ENCODE measurements around the gene FXR2. TPM values are rescaled to one million over a fixed set of nuclear protein-coding genes. Genes with fewer than 3 reads are reported as not detected.

Gene FXR2
- total RNA-seq, 2 experiments from 2014 or later = 18.8 to 21.7 TPM

Other genes starting within 250 kb of the FXR2 start
- 10 to 100 TPM in 1 of 2 experiments, 1 to 10 TPM in 1; 9.9 to 10.0 TPM for gene TNK1, start 233.8 kb downstream of the FXR2 start, total RNA-seq
- gene PLSCR3, start 220.4 kb downstream of the FXR2 start, total RNA-seq = 10 to 100 TPM; 38.1 TPM
- gene TMEM256, start 210.8 kb downstream of the FXR2 start, total RNA-seq = 10 to 100 TPM; 27.1 to 29.1 TPM
- gene NLGN2, start 207.1 kb downstream of the FXR2 start, total RNA-seq = 10 to 100 TPM; 12.9 to 15.7 TPM
- not detected for gene SPEM1, start 194.6 kb downstream of the FXR2 start, total RNA-seq
- gene SPEM2, start 189.3 kb downstream of the FXR2 start, total RNA-seq = not detected
- not detected for gene SPEM3, start 186.0 kb downstream of the FXR2 start, total RNA-seq
- gene TMEM102, start 179.5 kb downstream of the FXR2 start, total RNA-seq = 10 to 100 TPM; 13.2 to 15.3 TPM
- gene FGF11, start 175.4 kb downstream of the FXR2 start, total RNA-seq = 1 to 10 TPM; 1.7 TPM
- gene CHRNB1, start 169.8 kb downstream of the FXR2 start, total RNA-seq = 1 to 10 TPM; 3.0 to 4.5 TPM
- gene ZBTB4, start 135.3 kb downstream of the FXR2 start, total RNA-seq = 10 to 100 TPM; 61.6 to 62.7 TPM
- not detected for gene SLC35G6, start 133.5 kb downstream of the FXR2 start, total RNA-seq
- gene POLR2A, start 130.5 kb downstream of the FXR2 start, total RNA-seq = 100 to 1,000 TPM; 508 to 546 TPM
- 10 to 100 TPM; 11.3 to 13.1 TPM for gene TNFSF12, start 65.8 kb downstream of the FXR2 start, total RNA-seq
- gene TNFSF13, start 56.1 kb downstream of the FXR2 start, total RNA-seq = 1 to 10 TPM in 1 of 2 experiments, under 1 TPM in 1; 0.64 to 1.1 TPM
- 10 to 100 TPM; 31.9 to 35.9 TPM for gene SENP3, start 53.0 kb downstream of the FXR2 start, total RNA-seq
- under 1 TPM in 1 of 2 experiments, not detected in 1; 0.62 TPM for gene CD68, start 35.3 kb downstream of the FXR2 start, total RNA-seq
- 10 to 100 TPM; 16.6 to 17.2 TPM for gene MPDU1, start 31.0 kb downstream of the FXR2 start, total RNA-seq
- not detected for gene SOX15, start 24.8 kb downstream of the FXR2 start, total RNA-seq
- gene SAT2, start 12.9 kb upstream of the FXR2 start, total RNA-seq = 10 to 100 TPM; 68.8 to 71.4 TPM
- gene SHBG, start 15.2 kb upstream of the FXR2 start, total RNA-seq = not detected
- gene ATP1B2, start 36.0 kb upstream of the FXR2 start, total RNA-seq = under 1 TPM in 1 of 2 experiments, not detected in 1; 0.22 TPM
- gene TP53, start 72.6 kb upstream of the FXR2 start, total RNA-seq = 10 to 100 TPM; 22.3 to 25.3 TPM
- 1 to 10 TPM; 5.2 to 6.6 TPM for gene WRAP53, start 73.6 kb upstream of the FXR2 start, total RNA-seq
- gene EFNB3, start 90.3 kb upstream of the FXR2 start, total RNA-seq = not detected
- not detected for gene DNAH2, start 102.8 kb upstream of the FXR2 start, total RNA-seq
- gene KDM6B, start 219.3 kb upstream of the FXR2 start, total RNA-seq = 100 to 1,000 TPM; 332 to 349 TPM
- gene TMEM88, start 240.2 kb upstream of the FXR2 start, total RNA-seq = 10 to 100 TPM; 33.3 to 33.7 TPM
- 10 to 100 TPM; 14.3 to 16.5 TPM for gene NAA38, start 242.7 kb upstream of the FXR2 start, total RNA-seq
- 10 to 100 TPM; 10.4 to 12.4 TPM for gene CYB5D1, start 243.1 kb upstream of the FXR2 start, total RNA-seq